GM12873 (cell line): ENCODE results near the gene CALHM2.

Experiments
- CTCF ChIP-seq: IDR thresholded peaks from 2 replicates; pipeline ENCODE4 v1.5.1; 2012; ENCODE audit warnings: low read depth, mild to moderate bottlenecking, moderate library complexity, low read length, control low read depth; ENCODE audit not compliant: insufficient read depth; ENCODE audit errors: missing control alignments

The CALHM2 gene

GRCh38 chr10:103451831-103452505 lies at the start of gene CALHM2:
Gene CALHM2 (minus strand): TSS chr10:103452370. CDS start chr10:103449941, 2,429 bp downstream.
- no peak for TF ChIP-seq CTCF

DNA sequence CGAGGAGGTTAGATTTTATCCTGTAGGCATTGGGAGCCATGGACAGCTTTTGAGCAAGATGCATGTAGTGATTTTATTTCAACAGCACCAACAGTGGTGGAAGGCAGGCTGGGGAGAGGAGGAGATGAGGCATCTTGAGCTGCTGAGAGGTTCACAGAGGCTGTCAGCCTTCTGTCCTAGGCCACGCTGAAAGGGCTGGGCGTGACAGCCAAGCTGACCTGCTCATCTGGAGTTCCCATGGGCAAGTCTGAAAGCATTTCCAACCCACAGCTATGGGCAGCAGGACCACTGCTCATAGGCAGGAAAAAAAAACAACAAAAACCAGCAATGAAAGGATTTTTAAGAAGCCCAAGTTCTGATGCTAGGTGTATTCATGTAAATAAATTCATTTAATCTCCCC lies 49.0 kb upstream of the CALHM2 start:
- TF ChIP-seq CTCF, result no peak

- no peak for TF ChIP-seq CTCF
These were observed 48.3 kb upstream of the CALHM2 start for GRCh38 chr10:103500481-103500880.

- TF ChIP-seq CTCF, result no peak
These were observed 47.7 kb upstream of the CALHM2 start for GRCh38 chr10:103499881-103500280.

DNA sequence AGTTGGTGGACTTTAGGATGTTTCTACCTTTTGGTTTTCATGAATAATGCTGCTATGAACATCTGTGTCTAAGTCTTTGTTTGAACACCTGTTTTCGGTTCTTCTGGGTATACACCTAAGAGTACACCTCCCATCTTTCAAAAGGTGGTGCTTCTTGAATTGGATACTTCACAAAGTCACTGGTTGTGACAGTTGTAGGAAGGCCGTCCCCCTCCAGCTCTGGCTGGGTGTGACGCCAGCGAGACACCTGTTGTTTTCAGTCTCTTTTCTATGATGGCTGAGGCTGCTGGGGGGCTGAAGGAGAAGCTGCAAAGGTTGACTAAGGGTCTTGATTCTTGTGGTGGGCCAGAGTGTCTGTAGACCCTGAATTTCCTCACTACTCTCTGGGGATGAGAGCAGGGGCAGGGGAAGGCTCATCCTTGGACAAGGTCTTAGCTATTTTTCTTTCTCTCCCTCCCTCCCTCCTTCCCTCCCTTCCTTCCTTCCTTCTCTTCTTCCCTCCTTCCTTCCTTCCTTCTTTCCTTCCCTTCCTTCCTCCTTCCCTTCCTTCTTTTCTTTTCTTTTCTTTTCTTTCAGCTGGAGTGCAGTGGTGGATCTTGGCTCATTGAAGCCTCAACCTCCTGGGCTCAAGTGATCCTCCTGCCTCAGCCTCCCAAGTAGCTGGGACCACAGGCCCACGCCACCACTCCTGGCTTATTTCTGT lies 46.9 kb upstream of the CALHM2 start:
- no peak for TF ChIP-seq CTCF

DNA sequence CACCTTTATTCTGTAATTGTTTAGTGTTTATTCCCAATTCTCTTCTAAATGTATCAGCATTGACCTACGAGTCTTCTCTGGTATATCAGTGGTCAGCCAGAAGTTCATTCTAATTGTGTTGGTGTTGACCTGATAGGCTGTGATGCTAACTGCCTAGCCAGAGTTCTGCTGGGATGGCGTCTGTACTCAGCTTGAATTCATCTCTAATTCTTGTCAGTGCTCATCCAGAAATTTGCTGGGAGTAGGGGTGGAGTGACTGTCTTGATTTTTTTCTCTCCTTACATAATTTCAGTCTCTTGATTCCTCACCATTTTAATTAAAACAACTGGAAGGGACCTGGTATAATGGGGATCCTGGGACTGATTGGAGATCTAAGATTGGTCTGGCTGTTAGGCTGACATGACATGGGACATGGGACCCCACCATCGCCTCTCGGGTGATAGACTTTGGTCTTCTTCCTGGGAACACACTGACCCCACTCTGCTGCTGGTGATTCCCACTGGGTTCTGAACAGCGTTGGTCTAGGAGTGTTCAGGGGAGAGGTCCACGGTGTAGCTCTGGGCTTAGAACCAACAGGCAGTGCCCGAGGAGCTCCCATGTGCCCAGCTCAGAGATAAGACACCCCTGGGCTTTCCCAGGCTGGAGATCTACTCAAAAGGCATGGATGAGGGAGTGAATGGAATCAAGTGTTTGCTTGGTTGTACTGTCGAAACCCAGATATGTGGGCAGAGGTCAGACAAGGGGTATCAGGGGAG lies 45.2 kb upstream of the CALHM2 start:
- TF ChIP-seq CTCF, result no peak

GRCh38 chr10:103495321-103495720 lies 43.2 kb upstream of the CALHM2 start:
- no peak for TF ChIP-seq CTCF
